Measurements from ENCODE around the gene NELL2.
"Not testable (repeated sequence)": the region's sequence is repeated elsewhere in the genome, so short reads cannot be mapped to it uniquely, and the experiment has no call there.

Gene NELL2

DNA sequence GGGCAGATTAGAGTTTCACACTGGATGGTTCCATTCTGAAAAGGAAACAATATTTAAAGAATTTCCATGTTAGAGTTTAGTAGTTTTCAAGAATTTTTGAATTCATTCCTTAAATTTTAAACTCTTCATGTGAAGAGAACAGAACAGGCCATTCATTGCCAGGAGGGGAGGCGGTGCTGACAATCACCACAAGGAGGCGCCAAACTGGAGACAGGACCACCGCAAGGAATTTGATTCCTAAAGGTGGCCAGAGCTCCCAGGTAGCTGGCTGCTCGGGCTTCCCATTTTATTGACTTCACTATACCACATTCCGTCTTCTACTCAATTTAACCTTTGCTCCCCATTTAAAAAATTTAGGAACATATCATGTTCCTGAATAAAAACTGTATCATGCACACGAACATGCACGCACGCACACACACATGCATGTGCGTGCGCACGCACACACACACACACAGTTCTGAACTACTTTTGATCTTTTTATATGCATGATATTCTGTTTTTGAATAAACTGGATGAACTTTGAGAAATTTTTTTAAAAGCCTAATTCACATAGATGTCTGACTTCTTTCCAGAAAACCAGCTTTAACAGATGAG, 101.2 kb downstream of the NELL2 start:
- DNase-seq: peak; percentile 54

DNA sequence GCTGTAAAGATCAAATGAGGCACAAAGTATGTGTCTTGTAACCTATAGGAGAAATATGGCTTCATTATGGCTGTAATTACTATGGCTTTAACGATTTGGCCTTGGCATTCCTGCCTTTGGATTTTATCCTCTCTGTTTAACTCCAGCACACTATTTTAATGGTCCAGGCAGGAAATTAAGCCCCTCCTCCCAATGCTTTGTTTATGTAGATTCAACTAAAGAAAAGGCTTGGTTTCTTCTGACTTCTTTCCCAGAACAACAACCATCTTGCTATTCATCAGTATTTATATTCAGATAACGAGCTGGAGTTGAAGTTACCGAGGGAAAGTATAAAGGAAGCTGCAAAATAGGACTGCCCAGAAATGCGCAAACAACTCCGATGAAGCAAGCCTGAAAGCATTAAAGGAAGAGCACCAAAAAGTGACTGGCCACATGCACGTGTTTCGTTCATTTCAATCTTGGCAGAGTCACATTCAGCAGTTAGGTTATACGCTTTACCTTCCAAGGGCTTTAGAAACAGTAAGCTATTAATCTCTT, 104.6 kb downstream of the NELL2 start:
- DNase-seq: no peak

DNA sequence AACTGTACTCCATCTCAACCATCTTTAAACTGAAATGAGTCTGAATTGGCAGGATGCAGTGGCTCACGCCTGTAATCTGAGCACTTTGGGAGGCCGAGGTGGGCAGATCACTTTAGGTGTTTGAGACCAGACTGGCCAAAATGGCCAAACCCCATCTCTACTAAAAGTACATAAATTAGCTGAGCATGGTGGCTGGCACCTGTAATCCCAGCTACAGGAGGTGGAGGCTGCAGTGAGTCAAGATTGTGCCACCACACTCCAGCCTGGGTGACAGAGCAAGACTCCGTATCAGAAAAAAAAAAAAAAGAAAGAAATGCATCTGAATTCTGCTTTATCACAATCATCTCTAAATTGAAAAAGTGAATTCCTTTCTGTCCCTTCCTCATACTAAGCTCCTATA, 110.3 kb downstream of the NELL2 start:
- DNase-seq: no peak

DNA sequence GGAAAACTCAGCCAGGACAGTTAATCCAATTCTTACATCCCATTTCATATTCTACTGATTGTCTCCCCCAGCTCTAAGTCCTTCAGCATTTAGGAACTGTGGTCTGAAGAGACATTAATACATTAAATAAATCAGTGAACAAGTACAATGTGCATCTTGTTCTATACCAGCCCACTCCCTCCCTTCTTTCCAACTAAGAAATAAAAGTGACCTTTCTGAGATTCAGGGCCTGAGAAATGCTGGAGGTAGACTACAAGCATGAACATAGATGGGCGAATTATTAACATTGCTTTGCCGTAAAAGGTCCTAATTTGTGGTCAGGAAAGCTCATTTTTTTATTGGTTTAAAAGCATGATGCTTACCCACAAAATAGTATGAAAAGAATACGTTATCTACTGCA, 113.1 kb downstream of the NELL2 start:
- no peak for DNase-seq

DNA sequence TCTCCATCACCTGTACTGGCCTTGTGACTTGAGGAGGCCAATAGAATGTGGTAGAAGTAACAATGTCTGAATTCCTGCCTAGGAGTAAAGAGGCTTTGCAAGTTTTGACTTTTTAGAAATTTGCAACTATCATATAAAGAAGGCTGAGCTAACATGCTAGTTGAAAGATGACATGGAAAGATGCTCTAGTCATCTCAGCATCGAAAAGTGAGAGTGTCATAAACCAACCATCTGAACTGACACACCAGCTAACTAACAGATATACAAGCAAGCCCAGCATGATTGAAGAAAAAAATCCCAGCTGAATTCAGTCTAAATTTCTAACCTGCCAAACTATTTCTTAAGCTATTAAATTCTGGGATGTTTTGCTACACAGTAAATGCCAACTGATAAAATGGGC, 116.8 kb downstream of the NELL2 start:
- DNase-seq: no peak

DNA sequence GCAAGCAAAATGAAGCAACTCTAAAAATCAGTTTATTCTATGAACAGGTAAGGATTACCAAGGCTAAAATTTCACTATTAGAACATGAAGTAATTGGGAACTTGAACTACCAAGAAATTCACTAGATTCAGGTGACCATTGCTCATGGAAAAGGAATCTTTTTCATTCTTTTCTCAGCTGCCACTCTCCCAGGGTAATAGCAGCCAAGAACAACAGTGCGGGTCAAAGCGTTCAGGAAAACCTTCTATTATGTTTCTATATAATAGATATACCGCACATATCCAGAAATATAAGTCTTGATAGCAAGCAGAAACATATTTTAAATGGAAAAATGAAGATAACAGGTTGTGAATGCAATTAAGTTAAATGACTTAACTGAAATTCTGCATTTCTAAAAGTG, 125.6 kb downstream of the NELL2 start:
- DNase-seq: no peak

DNA sequence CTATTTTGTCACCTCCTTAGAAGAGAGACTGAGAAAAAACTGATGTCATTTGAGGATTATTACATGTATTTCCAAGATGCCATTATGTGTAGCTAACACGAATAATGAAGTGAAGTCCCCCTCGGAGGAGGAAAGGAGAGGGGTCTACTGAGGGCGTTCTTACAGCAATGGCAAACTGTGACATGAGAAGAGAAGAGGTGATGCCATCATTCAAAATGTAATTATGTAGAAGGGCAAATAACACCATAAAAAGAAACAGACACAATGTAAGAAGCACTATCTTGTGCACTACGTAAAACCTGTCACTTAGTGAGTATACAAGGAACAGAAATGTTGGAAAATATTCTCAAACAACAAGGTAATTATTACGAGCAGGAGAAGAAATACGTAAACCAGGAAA, 126.5 kb downstream of the NELL2 start:
- no peak for DNase-seq

DNA sequence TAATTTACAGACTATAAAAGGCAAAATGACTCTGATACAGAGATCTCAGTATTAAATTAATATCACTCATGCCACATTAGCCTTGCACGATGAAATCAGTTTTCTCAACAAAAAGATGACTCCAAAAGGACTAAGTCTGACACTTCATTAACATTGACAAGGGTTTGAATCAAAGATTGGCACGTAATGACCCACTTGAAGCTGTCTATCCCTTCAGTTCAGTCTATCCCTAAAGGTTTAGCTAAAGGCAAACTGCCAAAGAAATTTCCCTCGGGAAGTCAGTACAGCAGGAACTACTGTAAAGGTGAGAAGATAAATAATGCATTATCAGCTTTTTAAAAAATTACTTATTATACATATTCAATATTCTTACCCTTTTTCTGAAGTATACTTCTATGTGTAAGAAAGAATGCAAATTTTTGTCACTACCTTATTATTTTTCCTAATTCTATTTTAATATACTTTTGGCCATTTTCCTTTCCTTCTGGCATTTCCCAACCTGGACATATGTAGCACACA, 127.1 kb downstream of the NELL2 start:
- DNase-seq: no peak

DNA sequence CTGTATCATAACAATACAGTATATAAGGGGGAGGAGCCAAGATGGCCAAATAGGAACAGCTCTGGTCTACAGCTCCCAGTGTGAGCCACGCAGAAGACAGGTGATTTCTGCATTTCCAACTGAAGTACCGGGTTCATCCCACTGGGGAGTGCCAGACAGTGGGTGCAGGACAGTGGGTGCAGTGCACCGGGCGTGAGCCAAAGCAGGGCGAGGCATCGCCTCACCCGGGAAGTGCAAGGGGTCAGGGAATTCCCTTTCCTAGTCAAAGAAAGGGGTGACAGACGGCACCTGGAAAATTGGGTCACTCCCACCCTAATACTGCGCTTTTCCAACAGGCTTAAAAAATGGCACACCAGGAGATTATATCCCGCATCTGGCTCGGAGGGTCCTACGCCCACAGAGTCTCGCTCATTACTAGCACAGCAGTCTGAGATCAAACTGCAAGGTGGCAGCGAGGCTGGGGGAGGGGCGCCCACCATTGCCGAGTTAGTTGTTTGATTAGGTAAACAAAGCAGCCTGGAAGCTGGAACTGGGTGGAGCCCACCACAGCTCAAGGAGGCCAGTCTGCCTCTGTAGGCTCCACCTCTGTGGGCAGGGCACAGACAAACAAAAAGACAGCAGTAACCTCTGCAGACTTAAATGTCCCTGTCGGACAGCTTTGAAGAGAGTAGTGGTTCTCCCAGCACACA, 134.7 kb downstream of the NELL2 start:
- not testable (repeated sequence) for DNase-seq

DNA sequence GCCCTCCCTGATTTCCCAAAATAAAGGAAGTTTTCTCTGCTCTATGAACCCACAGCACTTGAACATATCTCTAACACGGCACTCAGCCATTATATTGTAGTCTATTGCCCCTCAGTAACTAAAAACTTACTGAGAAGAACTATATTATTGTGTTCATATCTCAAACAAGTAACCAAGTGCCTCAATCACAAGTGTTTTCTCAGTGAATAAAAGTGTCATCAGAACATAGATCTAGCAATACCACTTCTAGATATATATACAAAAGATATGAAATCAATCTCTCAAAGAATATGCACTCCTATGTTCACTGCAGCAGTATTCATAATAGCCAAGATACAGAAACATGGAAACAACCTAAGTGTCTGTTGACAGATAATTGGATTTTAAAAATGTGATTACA, 138.1 kb downstream of the NELL2 start:
- no peak for DNase-seq

DNA sequence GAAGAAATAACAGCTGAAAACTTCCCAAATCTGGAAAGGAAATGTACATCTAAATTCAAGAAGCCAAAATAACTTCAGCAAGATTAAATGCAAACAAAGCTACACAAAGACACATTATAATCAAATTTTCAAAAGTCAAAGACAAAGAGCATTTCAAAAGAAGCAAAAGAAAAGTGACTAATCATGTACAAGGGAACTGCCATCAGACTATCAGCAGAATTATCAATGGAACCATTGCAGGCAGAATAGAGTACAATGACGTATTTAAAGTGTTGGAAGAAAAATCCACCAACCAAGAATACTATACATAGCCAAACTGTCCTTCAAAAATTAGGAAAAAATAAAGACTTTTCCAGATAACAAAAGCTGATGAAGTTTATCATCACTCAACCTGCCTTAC, 147.5 kb downstream of the NELL2 start:
- no peak for DNase-seq

DNA sequence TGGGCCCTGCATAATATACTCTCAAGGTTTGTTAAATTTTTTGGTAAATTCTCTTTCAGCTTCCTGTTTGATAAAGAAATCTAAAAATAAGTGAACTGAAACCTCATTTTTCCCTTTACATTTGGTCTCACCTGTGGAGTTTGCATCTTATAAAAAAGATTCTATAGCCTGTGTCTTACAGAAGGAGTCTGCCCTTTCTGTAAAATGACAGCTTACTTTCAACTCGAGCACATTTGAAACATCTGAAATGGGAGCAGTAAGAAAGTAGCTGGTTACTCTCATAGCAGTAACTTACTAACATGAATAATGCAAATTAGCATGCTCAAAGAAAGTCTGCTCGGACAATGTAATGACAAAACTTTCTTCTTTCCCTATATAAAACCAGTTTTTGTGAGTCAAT, 155.8 kb downstream of the NELL2 start:
- DNase-seq: no peak

DNA sequence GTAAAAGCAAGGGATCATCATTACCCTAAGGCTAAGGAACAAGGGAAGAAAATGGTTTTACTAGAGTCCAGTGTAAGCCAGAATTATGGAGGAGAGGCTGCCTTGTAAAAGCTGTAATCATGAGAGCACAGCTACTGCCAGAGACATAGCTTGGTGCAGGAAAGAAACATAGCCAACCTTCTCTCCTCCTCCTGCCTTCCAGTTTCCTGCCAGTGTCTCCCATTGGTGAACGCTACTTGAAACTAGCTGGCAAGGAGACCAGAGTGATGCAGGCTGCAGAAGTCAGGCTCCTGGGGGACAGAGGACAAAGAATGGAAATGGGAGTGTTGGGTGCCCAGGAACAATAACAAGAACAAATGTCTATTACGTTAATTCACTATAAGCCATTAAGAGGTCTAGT, 158.5 kb downstream of the NELL2 start:
- no peak for DNase-seq

DNA sequence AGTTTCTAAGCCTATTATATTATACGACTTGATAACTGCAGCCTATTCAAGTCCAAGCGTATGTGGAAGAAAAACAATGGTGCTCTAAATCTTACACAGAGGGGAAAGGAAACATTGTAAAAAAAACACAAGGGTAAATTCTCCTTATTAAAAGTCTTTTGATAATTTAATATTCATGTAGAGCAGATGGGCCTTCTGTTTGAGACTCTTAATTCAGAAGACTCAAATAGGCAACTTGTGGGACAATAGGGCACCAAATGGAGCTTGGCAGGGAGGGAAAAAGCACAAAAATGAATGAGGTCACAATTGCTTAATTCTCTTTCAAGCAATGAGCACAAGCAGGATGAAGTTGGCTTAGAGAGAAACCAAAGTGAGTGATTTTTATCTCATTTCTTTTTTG, 159.4 kb downstream of the NELL2 start:
- no peak for DNase-seq

DNA sequence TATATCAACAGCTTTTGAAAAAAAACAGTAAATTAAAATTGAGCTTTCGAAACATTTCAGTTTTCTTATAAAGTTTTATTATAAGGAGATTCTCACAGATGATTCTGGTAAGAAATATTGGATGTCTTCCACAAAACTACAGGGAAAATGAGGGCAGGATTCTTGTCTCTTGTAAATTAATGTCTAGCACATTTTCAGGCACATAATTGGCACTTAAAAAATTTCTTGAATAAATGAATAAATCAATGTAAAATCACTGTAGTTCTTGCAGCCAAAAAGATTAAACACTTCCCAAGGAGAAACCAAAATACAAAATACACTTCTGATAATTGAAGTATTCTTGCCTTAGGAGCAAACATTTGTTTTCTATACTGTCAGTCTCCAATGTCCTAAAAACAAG, 164.4 kb downstream of the NELL2 start:
- no peak for DNase-seq

DNA sequence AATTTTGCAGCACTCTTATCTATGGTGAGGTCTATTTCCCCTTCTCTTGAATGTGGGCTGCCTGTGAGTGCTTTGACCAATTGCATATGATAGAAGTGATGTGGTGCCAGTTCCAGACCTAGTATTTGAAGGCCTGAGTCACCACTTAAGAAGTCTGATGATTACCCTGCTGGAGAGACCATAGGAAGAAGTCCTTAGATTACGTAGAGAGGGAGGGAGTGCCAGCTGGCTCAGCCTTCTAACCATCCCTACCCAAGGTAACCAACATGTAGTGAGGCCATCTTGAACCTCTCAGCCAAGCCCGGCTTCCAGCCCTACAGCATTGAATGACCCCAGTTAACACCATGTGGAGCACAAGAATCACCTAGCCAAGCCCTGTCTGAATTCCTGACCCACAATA, 166.9 kb downstream of the NELL2 start:
- DNase-seq: no peak

DNA sequence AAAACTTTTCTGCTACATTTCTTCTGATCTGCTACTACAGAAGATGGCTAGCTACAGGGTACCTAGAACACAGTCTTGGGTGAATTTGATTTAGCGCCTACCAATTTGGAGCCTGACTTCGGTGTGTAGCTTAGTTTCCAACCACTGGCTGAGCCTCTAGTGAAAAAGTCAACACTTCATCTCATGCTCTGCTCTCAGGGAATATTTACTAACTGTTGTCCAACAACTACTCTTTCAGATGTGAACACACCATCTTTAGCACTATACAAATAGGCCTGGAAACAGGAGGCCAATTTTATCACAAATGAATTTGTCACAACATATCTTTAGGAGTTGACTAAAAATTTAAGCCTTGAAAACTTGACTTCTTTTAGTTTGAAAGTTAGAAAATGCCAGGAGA, 167.9 kb downstream of the NELL2 start:
- DNase-seq: no peak

DNA sequence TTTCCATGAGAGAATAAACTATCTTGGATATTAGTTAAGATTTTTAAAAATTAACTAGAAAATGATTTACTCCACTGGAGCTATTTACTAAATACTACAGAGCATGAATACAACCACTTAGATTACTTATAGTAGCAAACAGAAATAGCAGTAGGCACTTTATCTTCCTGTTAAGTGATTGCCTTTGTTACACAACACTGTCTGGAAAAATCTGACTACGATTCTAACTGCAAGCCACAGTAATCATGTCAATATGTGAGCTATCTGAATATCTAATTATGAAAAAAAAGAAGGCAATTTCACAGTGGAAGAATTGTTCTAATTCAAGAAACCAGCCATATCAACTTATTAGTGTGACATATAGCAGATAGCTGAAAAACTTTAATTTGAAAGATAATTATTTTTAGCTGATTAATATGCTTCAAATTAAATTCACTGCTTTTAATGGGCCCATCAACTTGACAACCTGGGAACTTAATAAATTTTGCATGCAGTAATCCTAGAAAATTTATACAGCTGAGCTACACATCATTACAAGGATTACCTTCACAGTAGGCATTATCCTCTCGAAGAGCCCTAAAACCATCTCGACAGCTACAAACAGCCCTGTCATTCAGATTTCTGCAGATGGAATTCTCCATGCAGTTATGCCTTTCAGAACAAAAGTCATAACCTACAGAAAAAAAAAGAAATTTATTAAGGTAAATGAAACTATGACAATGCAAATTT, 172.8 kb downstream of the NELL2 start:
- DNase-seq: no peak

DNA sequence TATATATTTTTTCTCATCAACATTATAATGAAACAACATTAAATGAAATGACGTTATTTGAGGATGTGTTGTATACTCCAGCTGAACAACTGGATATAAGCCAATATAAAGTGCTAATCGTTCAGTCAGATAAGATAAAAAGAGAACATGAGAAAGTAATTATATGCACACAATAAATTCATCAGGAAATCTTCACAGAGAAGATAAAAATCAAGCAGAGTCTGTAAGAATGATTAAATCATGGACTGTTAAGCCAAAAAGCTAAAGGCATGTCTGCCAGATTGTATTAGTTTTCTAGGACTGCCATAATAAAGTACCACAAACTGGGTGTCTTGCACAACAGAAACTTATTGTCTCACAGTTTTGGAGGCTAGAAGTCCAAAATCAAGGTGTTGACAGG, 178.6 kb downstream of the NELL2 start:
- no peak for DNase-seq

DNA sequence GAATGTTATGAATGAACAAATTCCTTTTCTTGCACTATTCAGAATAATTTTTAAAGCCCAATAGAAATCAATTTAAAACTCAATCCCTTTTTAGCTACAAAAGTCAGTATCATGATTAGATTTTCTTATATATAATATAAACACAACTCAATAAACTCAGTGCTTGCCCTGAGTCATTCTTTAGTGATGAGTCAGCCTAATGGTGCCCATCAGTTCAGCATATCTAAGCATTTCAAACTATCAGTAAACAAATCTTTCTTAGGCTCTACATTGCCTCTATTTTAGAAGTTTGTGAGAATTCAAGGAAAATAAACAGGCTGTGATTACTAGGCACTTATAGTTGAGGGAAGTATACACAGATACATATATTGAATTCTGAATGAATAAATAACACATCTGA, 179.6 kb downstream of the NELL2 start:
- DNase-seq: no peak

DNA sequence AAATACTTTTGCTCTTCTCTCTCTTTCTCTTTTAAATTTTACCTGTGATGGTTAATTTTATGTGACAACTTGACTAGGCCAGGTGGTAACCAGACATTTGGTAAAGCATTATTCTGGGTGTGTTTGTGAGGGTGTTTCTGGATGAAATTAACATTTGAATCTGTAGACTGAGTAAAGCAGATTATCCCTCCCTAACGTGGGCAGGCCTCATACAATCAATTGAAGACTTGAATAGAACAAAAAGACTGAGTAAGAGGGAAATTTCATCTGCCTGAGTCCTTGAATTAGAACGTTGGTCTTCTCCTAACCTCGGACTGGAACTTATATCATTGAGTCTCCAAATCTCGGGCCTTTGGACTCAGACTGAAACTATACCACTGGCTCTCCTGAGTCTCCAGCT, 182.1 kb downstream of the NELL2 start:
- no peak for DNase-seq

DNA sequence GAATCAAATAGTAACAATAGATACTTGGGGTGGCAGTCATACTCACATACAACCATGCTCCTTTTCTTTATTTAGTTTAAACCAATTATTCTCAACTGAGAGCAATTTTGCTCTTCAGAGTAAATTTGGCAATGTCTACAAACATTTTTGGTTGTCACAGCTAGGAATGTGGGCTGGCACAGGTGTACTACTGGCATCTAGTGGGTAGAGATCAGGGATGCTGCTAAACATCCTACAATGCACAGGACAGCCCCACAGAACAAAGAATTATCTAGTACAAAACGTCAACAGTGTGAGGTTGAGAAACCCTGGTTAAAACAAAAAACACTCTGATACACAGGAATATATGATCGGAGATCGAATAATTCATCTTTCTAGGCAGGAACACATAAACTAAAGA, 186.5 kb downstream of the NELL2 start:
- no peak for DNase-seq

DNA sequence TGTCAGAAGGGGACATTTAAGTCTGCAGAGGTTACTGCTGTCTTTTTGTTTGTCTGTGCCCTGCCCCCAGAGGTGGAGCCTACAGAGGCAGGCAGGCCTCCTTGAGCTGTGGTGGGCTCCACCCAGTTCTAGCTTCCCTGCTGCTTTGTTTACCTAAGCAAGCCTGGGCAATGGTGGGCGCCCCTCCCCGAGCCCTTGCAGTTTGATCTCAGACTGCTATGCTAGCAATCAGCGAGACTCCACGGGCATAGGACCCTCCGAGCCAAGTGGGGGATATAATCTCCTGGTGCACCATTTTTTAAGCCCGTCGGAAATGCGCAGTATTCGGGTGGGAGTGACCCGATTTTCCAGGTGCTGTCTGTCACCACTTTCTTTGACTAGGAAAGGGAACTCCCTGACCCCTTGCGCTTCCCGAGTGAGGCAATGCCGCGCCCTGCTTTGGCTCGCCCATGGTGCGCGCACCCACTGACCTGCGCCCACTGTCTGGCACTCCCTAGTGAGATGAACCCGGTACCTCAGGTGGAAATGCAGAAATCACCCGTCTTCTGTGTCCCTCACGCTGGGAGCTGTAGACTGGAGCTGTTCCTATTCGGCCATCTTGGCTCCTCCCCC, 189.2 kb downstream of the NELL2 start:
- DNase-seq: not testable (repeated sequence)

DNA sequence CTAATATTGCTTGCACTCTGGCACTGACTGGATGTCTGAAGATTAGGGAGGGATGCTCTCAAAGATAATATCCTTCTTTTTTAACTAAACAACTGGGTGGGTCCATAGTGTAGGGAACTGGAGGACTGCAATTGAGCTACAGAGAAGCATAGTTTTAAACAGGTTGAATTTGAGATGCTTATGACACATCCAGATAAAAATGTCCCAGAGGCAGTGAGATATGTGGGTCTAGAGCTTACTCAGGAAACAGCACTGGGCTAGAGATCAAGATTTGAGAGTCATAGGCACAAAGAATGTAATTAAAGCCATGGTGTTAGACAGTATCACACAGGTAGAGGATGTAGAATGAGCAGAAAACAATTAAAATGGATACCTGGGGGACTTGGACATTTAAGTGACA, 198.4 kb downstream of the NELL2 start:
- no peak for DNase-seq

Measured in OCI-M1 (cell line).